HG03342 (cell line): ENCODE measurements around the gene GPR180.

ENCODE experiments used
- ATAC-seq: cut with Tn5 transposase; IDR thresholded peaks from one replicate; pipeline ENCODE4 v1.9.1; 2021; ENCODE audit warnings: mild to moderate bottlenecking, moderate library complexity; ENCODE audit not compliant: unreplicated experiment

GPR180 gene

DNA sequence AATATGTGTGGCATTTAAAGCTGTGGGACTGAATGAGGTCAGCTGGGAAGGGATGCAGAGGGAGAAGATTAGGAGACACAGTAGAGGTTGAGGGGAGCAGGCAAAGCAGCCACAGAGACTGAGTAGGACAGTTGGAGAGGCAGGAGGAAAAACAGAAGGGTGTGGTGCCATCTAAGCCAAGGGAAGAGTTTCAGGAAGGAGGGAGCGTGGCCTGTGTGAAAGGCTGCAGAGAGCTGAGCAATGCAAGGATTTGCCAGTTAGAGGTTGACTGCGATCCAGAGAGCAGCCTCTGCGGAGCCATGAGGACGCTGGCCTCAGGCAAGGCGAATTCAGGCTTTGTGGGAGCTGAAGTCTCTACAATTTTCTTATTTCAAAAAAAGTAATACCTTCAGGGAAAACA is 81.8 kb downstream of the GPR180 start:
- no peak for ATAC-seq
